ENCODE data around the gene UGT1A10.

UGT1A10 gene

GRCh38 chr2:233656443-233656842 is 20.2 kb downstream of the UGT1A10 start:
- no peak for DNase-seq

- DNase-seq, result no peak
Observed at GRCh38 chr2:233658610-233659009, 22.4 kb downstream of the UGT1A10 start.

GRCh38 chr2:233663911-233664310 is 27.7 kb downstream of the UGT1A10 start:
- DNase-seq, result no peak

GRCh38 chr2:233668605-233669260 is 32.5 kb downstream of the UGT1A10 start:
- no peak for DNase-seq

GRCh38 chr2:233671290-233672161 is 35.3 kb downstream of the UGT1A10 start, which contains the start of gene UGT1A9:
UGT1A9 (plus strand) TSS chr2:233671898; CDS start chr2:233671935, 37 bp downstream.
- DNase-seq, result no peak

- DNase-seq, result no peak
Observed at GRCh38 chr2:233672886-233673285, 36.6 kb downstream of the UGT1A10 start.

GRCh38 chr2:233673896-233674295 is 37.6 kb downstream of the UGT1A10 start:
- no peak for DNase-seq

- DNase-seq, result no peak
Observed at GRCh38 chr2:233674314-233674713, 38.1 kb downstream of the UGT1A10 start.

- no peak for DNase-seq
Observed at GRCh38 chr2:233674995-233675394, 38.7 kb downstream of the UGT1A10 start.

GRCh38 chr2:233676046-233676445 is 39.8 kb downstream of the UGT1A10 start:
- DNase-seq, result no peak

GRCh38 chr2:233679196-233679595 is 42.9 kb downstream of the UGT1A10 start:
- no peak for DNase-seq

GRCh38 chr2:233680361-233681045 is 44.3 kb downstream of the UGT1A10 start:
- DNase-seq, result no peak

GRCh38 chr2:233681521-233682099 is 45.4 kb downstream of the UGT1A10 start, which contains the start of gene UGT1A7:
UGT1A7 (plus strand) TSS chr2:233681901; CDS start chr2:233681938, 37 bp downstream.
- DNase-seq, result no peak

- no peak for DNase-seq
Observed at GRCh38 chr2:233684640-233685039, 48.4 kb downstream of the UGT1A10 start.

- no peak for DNase-seq
Observed at GRCh38 chr2:233686928-233687327, 50.7 kb downstream of the UGT1A10 start.

- DNase-seq, result no peak
Observed at GRCh38 chr2:233688341-233688740, 52.1 kb downstream of the UGT1A10 start.

- no peak for DNase-seq
Observed at GRCh38 chr2:233689031-233689430, 52.8 kb downstream of the UGT1A10 start.

- no peak for DNase-seq
Observed at GRCh38 chr2:233689501-233689900, 53.3 kb downstream of the UGT1A10 start.

- DNase-seq, result no peak
Observed at GRCh38 chr2:233690444-233690843, 54.2 kb downstream of the UGT1A10 start.

GRCh38 chr2:233691443-233692433 is 55.5 kb downstream of the UGT1A10 start:
- DNase-seq, result no peak

- no peak for DNase-seq
Observed at GRCh38 chr2:233692648-233693047, 56.4 kb downstream of the UGT1A10 start, which contains the start of gene UGT1A6. UGT1A6 (plus strand) TSS chr2:233692890; CDS start chr2:233693005, 115 bp downstream.

- no peak for DNase-seq
Observed at GRCh38 chr2:233693963-233694362, 57.7 kb downstream of the UGT1A10 start.
